Measurements from ENCODE around the gene HIGD1B. TPM values are rescaled to one million over a fixed set of nuclear protein-coding genes. Genes with fewer than 3 reads are reported as not detected.

The HIGD1B gene
- total RNA-seq, 4 donors from 2014 or later: 1.1 to 2.5 (median 1.5) TPM

DNA sequence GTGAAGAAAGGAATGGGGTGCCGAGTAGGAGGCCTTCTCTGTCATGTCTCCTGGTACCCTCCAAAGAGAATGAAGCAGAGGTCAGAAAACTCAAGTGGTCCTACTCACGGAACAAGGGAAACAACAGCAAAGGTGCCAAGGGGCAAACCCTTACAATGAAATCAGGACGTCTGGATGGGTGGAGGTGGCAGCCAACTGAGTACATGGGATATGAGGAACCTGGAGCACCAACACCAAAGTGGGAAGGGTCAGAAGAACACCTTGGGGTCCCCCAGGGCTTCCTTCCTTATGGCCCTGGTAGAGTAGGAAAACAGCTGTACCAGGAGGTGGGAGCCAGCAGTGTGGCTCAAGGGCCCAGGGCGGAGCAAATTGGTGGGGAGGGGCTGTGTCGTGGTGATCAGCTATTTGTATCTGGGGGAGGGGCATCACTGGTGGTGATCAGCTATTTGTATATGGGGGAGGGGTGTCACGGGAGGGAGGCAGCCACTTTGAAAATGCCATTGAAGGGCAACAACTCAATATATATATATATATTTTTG is 643 bp downstream of the HIGD1B start:
- no peaks in the 10 kb centered on the region for H3K9me3 ChIP-seq
- no peak overlapping the region for H3K4me3 ChIP-seq
- peaks cover 0 to 10% (median 0%) of the 10 kb centered on the region in 3 donors for H3K4me1 ChIP-seq
- TF ChIP-seq EP300 (IDR thresholded peaks at IDR 0.05): no peak
- no peak for TF ChIP-seq POLR2AphosphoS5 (IDR thresholded peaks at IDR 0.05)
- ATAC-seq: no peak
- WGBS, 2 donors (ENCODE audit: low coverage in 1 of 2): 60% methylated on average over 5 of the region's 6 CpGs; no CpG with 5 or more reads in 1 of the 2 donors
- no peaks in the 10 kb centered on the region for H3K27me3 ChIP-seq
- peak overlapping the region in 1 of 4 donors; percentile 17 for H3K27ac ChIP-seq
- H3K36me3 ChIP-seq: peaks cover 0 to 43% of the 10 kb centered on the region in 2 donors

DNA sequence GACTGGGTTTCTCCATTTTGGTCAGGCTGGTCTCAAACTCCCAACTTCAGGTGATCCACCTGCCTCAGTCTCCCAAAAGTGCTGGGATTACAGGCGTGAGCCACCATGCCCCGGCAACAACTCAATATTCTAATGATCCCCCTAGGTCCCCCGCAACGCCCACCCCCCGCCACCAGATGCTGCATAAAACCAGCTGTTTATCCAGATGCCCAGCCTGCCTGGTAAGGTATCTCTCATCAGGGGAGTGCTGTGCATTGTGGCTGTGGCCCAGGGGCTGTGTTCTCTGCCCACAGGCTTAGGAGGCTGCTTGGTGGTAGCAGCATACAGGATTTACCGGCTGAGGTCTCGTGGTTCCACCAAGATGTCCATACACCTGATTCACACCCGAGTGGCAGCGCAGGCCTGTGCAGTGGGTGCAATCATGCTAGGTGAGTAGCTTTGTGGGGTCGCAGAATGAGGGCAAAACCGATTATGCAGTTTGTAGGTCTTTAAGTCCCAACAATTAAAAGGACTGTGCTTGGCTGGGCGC is 1.3 kb downstream of the HIGD1B start:
- Histone ChIP-seq H3K4me3 (no peak overlapping the region), H3K36me3 (peaks cover 0 to 50% of the 10 kb centered on the region in 2 donors), H3K4me1 (peaks cover 0 to 7% (median 0%) of the 10 kb centered on the region in 3 donors), H3K27ac (no peak overlapping the region), H3K27me3 (no peaks in the 10 kb centered on the region), H3K9me3 (no peaks in the 10 kb centered on the region)
- WGBS, 2 donors (ENCODE audit: low coverage in 1 of 2): 83 to 100% methylated on average over 1 to 2 of the region's 12 CpGs
- ATAC-seq: no peak
- no peak for TF ChIP-seq POLR2AphosphoS5 (IDR thresholded peaks at IDR 0.05)
- TF ChIP-seq POLR2A (IDR thresholded peaks at IDR 0.05): no peak
- no peak for TF ChIP-seq EP300 (IDR thresholded peaks at IDR 0.05)
- TF ChIP-seq, protein P1, sequence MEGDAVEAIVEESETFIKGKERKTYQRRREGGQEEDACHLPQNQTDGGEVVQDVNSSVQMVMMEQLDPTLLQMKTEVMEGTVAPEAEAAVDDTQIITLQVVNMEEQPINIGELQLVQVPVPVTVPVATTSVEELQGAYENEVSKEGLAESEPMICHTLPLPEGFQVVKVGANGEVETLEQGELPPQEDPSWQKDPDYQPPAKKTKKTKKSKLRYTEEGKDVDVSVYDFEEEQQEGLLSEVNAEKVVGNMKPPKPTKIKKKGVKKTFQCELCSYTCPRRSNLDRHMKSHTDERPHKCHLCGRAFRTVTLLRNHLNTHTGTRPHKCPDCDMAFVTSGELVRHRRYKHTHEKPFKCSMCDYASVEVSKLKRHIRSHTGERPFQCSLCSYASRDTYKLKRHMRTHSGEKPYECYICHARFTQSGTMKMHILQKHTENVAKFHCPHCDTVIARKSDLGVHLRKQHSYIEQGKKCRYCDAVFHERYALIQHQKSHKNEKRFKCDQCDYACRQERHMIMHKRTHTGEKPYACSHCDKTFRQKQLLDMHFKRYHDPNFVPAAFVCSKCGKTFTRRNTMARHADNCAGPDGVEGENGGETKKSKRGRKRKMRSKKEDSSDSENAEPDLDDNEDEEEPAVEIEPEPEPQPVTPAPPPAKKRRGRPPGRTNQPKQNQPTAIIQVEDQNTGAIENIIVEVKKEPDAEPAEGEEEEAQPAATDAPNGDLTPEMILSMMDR (IDR thresholded peaks at IDR 0.05): no peak

DNA sequence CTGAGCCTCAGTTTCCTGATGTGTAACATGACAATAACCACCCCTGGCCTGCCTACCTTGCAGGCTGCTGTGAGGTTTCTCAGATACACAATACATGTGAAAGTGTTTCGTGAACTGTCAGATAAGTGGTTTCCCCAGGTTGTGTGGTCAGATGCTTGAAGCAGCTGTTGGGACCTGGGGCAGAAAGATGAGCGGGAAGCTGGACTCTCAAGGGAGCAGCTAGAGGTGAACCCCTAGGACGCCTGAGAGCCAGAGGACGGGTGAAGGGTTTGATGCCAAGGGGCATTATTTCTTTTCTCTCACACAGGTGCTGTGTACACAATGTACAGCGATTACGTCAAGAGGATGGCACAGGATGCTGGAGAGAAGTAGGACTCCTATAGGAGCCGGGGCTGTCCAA is 2.3 kb downstream of the HIGD1B start:
- H3K27me3 ChIP-seq: no peaks in the 10 kb centered on the region
- H3K36me3 ChIP-seq: peaks cover 4 to 60% of the 10 kb centered on the region in 2 donors
- no peak for ATAC-seq
- no peaks in the 10 kb centered on the region for H3K9me3 ChIP-seq
- H3K4me1 ChIP-seq: no peaks in the 10 kb centered on the region
- no peak overlapping the region for H3K4me3 ChIP-seq
- 80 to 90% methylated on average over 2 to 6 of the region's 7 CpGs for WGBS, 2 donors (ENCODE audit: low coverage in 1 of 2)
- TF ChIP-seq EP300 (IDR thresholded peaks at IDR 0.05) (no peak), POLR2AphosphoS5 (IDR thresholded peaks at IDR 0.05) (no peak), POLR2A (IDR thresholded peaks at IDR 0.05) (no peak)
- TF ChIP-seq, protein P1 (IDR thresholded peaks at IDR 0.05): no peak
- H3K27ac ChIP-seq: peak overlapping the region in 3 of 4 donors; percentile 19 to 33 (median 31)

DNA sequence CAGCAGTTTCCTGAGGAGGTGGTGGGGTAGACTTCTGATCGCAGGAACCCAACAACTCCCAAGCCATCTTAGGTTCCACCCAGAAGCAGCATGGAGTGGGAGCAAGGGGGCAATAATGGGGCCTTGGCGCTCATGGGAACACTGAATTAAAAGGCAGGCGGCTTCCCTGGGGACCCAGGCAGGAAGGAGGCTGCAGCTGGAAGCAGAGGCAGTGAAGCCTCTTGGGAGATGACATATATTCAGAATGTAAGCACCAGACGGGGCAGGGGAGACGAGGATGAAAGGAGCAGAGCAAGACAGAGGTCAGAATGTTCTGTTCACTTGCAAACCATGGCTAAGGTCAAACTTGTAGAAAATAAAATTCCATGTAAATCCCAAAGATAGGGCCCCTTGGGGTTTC is 2.9 kb downstream of the HIGD1B start:
- H3K27ac ChIP-seq: peak overlapping the region in 3 of 4 donors; percentile 19 to 33 (median 31)
- WGBS, 2 donors (ENCODE audit: low coverage in 1 of 2): 68 to 72% methylated on average over 3 to 4 of the region's 5 CpGs
- ATAC-seq: no peak
- no peaks in the 10 kb centered on the region for H3K27me3 ChIP-seq
- TF ChIP-seq POLR2AphosphoS5 (IDR thresholded peaks at IDR 0.05) (no peak), POLR2A (IDR thresholded peaks at IDR 0.05) (no peak), EP300 (IDR thresholded peaks at IDR 0.05) (no peak)
- TF ChIP-seq, protein P1 (IDR thresholded peaks at IDR 0.05): no peak
- H3K36me3 ChIP-seq: peaks cover 4 to 66% of the 10 kb centered on the region in 2 donors
- H3K4me3 ChIP-seq: no peak overlapping the region
- H3K9me3 ChIP-seq: no peaks in the 10 kb centered on the region
- no peaks in the 10 kb centered on the region for H3K4me1 ChIP-seq

DNA sequence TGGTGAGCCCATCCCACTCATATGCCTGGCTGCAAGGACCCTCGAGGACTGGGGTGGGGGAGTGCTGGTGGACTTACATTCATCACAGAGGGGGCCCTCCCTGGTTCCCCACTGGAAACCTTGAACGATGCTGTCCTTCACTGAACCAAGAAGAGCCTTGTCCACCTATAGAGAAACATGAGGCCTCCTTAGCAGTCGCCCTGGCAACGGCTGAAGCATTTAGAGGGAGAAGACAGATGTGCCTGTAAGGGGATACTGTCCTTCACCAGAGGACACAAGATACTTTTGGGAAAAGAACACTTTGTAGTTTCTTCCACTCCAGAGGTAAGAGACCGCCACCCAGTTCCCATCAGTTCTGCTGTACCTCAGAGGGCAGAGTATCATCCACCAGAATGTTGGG is 6.5 kb downstream of the HIGD1B start:
- Histone ChIP-seq H3K9me3 (no peaks in the 10 kb centered on the region), H3K4me1 (no peaks in the 10 kb centered on the region), H3K4me3 (no peak overlapping the region), H3K27me3 (no peaks in the 10 kb centered on the region), H3K27ac (no peak overlapping the region), H3K36me3 (peaks cover 4 to 99% of the 10 kb centered on the region in 2 donors)
- no peak for TF ChIP-seq EP300 (IDR thresholded peaks at IDR 0.05)
- TF ChIP-seq POLR2A (IDR thresholded peaks at IDR 0.05): no peak
- TF ChIP-seq, protein P1 (IDR thresholded peaks at IDR 0.05): no peak
- no peak for TF ChIP-seq POLR2AphosphoS5 (IDR thresholded peaks at IDR 0.05)
- 100% methylated on average over 2 of the region's 5 CpGs; no CpG with 5 or more reads in 1 of the 2 donors for WGBS, 2 donors (ENCODE audit: low coverage in 1 of 2)
- no peak for ATAC-seq
